Ascending aorta (tissue), 2 donors: ENCODE data around the gene C20orf96. TPM values are rescaled to one million over a fixed set of nuclear protein-coding genes. Genes with fewer than 3 reads are reported as not detected.

Experiments used
- DNase-seq, 2 donors: peaks; one replicate each; pipeline ENCODE4 v3.0.0-alpha.2; 2019; ENCODE audit warnings: low spot score in 2 of 2
- H3K27ac ChIP-seq, 2 donors: fragments of 200-600 bp; sonication (generic); one replicate each; pipeline ENCODE4 v1.5.1; 2016 to 2017; ENCODE audit warnings: mild to moderate bottlenecking in 1 of 2
- H3K27me3 ChIP-seq: fragments of 200-600 bp; sonication (generic); one replicate; pipeline ENCODE4 v1.5.1; 2017
- H3K36me3 ChIP-seq, 2 donors: fragments of 200-600 bp; sonication (generic); one replicate each; pipeline ENCODE4 v1.5.1; 2016
- H3K4me1 ChIP-seq, 2 donors: fragments of 200-600 bp; sonication (generic); one replicate each; pipeline ENCODE4 v1.5.1; 2016 to 2017; ENCODE audit warnings: mild to moderate bottlenecking in 1 of 2
- H3K4me3 ChIP-seq, 2 donors: fragments of 200-600 bp; sonication (generic); one replicate each; pipeline ENCODE4 v1.5.1; 2016 to 2017; ENCODE audit warnings: mild to moderate bottlenecking in 1 of 2
- H3K9me3 ChIP-seq, 2 donors: fragments of 200-600 bp; sonication (generic); one replicate each; pipeline ENCODE4 v1.5.1; 2016
- intact Hi-C: fragments of 100-400 bp; cut with DNase I; formaldehyde crosslinking; loops from one replicate; pipeline ENCODE4 v1.15.1; 2023
- total RNA-seq: library from RNA; depleted of rRNA; stranded (reverse); fragments of >200 nt; gene quantifications from one replicate; pipeline ENCODE4 v1.1.0, GENCODE V29; 2016
- TF ChIP-seq, protein P1 (sequence below), 3 experiments: fragments of 200-600 bp in 2 of 3; fragments of 450-650 bp in 1 of 3; sonication (generic) in 2 of 3; IDR thresholded peaks; one replicate each; pipeline ENCODE4 v1.5.1; 2016 to 2019; ENCODE audit warnings: antibody characterized with exemption in 3 of 3, mild to moderate bottlenecking in 1 of 3, moderate library complexity in 1 of 3

C20orf96 gene
- total RNA-seq, 1 donor from 2014 or later, result 0.32 TPM

- H3K27ac ChIP-seq, result peak overlapping the region; percentile 77 to 98
- TF ChIP-seq, protein P1, sequence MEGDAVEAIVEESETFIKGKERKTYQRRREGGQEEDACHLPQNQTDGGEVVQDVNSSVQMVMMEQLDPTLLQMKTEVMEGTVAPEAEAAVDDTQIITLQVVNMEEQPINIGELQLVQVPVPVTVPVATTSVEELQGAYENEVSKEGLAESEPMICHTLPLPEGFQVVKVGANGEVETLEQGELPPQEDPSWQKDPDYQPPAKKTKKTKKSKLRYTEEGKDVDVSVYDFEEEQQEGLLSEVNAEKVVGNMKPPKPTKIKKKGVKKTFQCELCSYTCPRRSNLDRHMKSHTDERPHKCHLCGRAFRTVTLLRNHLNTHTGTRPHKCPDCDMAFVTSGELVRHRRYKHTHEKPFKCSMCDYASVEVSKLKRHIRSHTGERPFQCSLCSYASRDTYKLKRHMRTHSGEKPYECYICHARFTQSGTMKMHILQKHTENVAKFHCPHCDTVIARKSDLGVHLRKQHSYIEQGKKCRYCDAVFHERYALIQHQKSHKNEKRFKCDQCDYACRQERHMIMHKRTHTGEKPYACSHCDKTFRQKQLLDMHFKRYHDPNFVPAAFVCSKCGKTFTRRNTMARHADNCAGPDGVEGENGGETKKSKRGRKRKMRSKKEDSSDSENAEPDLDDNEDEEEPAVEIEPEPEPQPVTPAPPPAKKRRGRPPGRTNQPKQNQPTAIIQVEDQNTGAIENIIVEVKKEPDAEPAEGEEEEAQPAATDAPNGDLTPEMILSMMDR (IDR thresholded peaks at IDR 0.05), result no peak
- no peaks in the 10 kb centered on the region for H3K36me3 ChIP-seq
- H3K27me3 ChIP-seq, result no peaks in the 10 kb centered on the region
- H3K4me3 ChIP-seq, result peak overlapping the region; percentile 64 to 93
- peak in 1 of 2 donors; percentile 82 for DNase-seq
- H3K4me1 ChIP-seq, result peaks cover 0 to 5% of the 10 kb centered on the region in 2 donors
- intact Hi-C loops, result loop anchor here (1.0 to 10.0 kb wide), 4 partner anchors 21 to 1569 kb away; partner anchors contain the start of genes FKBP1A, NRSN2 and SIRPA
- H3K9me3 ChIP-seq, result no peaks in the 10 kb centered on the region
Observed at GRCh38 chr20:325889-326644, 35.5 kb upstream of the C20orf96 start.

DNA sequence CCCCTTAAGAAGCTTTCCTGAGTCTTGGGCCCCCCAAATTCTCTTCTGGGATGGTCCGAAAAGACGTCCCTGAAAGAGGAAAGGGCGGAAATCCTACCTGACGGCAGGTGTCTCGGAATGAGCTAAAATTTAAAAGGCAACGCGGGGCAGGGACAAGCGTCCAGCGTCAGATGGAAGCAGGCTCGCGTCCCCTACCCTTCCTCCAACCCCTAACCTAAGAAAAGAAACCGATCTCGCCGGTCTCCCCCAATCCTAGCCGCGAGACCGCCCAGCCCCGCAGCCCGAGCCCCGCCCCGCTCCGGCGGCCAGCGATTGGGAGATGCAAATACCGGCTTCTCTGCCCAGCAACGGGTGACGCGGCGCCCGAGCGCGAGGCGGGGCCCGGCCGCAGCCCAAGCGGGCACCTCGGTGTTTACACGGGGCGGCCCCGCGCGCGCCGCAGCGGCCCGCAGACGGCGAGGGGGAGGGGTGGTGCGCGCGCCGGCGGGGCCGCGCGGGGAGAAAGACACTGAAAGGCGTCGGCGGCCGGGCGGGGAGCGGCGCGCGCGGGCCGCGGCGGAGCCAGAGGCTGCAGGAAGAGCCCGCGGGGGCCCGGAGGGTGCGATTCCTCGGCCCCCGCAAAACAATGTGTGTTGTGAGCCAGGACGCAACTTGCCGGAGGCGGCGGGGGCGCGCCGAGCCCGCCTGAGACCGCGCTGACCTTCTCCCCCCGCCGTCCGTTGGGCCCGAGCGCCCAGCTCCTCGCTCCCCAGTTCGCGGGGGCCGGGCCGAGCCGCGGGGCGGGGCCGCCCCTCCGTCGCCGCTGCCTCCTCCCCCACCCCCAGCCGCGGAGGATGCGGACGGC is 34.7 kb upstream of the C20orf96 start, which contains the start of gene SOX12:
Gene SOX12, plus strand, starts transcription at position 508 of the 844 bp plus-strand sequence. CDS start 373 bp downstream, outside the sequence.
- Histone ChIP-seq H3K4me1 (peaks cover 0 to 5% of the 10 kb centered on the region in 2 donors), H3K27ac (peak within 1 kb of the TSS; percentile 92 to 98)
- TF ChIP-seq, protein P1 (IDR thresholded peaks at IDR 0.05), result no peak

GRCh38 chr20:324177-325044 is 33.9 kb upstream of the C20orf96 start:
- intact Hi-C loops, result loop anchor here (1.0 to 10.0 kb wide), 4 partner anchors 14 to 1570 kb away; partner anchors contain the start of genes C20orf96, FKBP1A and SIRPA
- peak overlapping the region; percentile 64 to 93 for H3K4me3 ChIP-seq
- H3K27ac ChIP-seq, result peak overlapping the region; percentile 92 to 98
- DNase-seq, result peak; percentile 76 to 95
- no peaks in the 10 kb centered on the region for H3K36me3 ChIP-seq
- H3K4me1 ChIP-seq, result peaks cover 0 to 5% of the 10 kb centered on the region in 2 donors
- TF ChIP-seq, protein P1 (IDR thresholded peaks at IDR 0.05), result peak in 2 of 3 experiments; percentile 31 to 36
- no peaks in the 10 kb centered on the region for H3K9me3 ChIP-seq
- H3K27me3 ChIP-seq, result no peaks in the 10 kb centered on the region

More for the DNA sequence above, 34.7 kb upstream of the C20orf96 start, which contains the start of gene SOX12:
- intact Hi-C loops, result loop anchor here (10.0 kb wide), 2 partner anchors 1070 to 1570 kb away; partner anchors contain the start of genes FKBP1A and SIRPA
- H3K4me3 ChIP-seq, result peak within 1 kb of the TSS; percentile 64 to 93
- DNase-seq, result peak; percentile 92 to 99
- H3K36me3 ChIP-seq, result no peaks in the 10 kb centered on the region
- H3K27me3 ChIP-seq, result no peaks in the 10 kb centered on the region
- no peaks in the 10 kb centered on the region for H3K9me3 ChIP-seq

- intact Hi-C loops, result no loop called here
- no peak for DNase-seq
- TF ChIP-seq, protein P1 (IDR thresholded peaks at IDR 0.05), result no peak
- H3K27me3 ChIP-seq, result no peaks in the 10 kb centered on the region
- no peak overlapping the region for H3K27ac ChIP-seq
- no peaks in the 10 kb centered on the region for H3K4me1 ChIP-seq
- no peaks in the 10 kb centered on the region for H3K9me3 ChIP-seq
- H3K36me3 ChIP-seq, result no peaks in the 10 kb centered on the region
- H3K4me3 ChIP-seq, result no peak overlapping the region
Observed at GRCh38 chr20:316316-317068, 25.9 kb upstream of the C20orf96 start.
